GM18870 (cell line): ENCODE data around the gene CLCNKB.

ENCODE experiments used
- ATAC-seq: cut with Tn5 transposase; IDR thresholded peaks from one replicate; pipeline ENCODE4 v1.9.1; 2021; ENCODE audit warnings: moderate library complexity; ENCODE audit not compliant: unreplicated experiment

Gene CLCNKB

GRCh38 chr1:16072616-16073484, 29.3 kb downstream of the CLCNKB start:
- ATAC-seq, result no peak

- no peak for ATAC-seq
Observed at GRCh38 chr1:16073490-16074119, 30.0 kb downstream of the CLCNKB start, which contains the start of gene FAM131C. TSS of gene FAM131C (minus strand) at chr1:16073651. CDS start at chr1:16073442, 209 bp downstream.

- ATAC-seq, result no peak
Observed at GRCh38 chr1:16074217-16074616, 30.6 kb downstream of the CLCNKB start.

- ATAC-seq, result no peak
Observed at GRCh38 chr1:16075337-16076030, 31.9 kb downstream of the CLCNKB start.

GRCh38 chr1:16076031-16076864, 32.7 kb downstream of the CLCNKB start:
- no peak for ATAC-seq

GRCh38 chr1:16076865-16077238, 33.3 kb downstream of the CLCNKB start:
- ATAC-seq, result no peak

GRCh38 chr1:16077406-16078245, 34.0 kb downstream of the CLCNKB start:
- no peak for ATAC-seq

- no peak for ATAC-seq
Observed at GRCh38 chr1:16078925-16079656, 35.5 kb downstream of the CLCNKB start.

GRCh38 chr1:16080422-16081150, 37.0 kb downstream of the CLCNKB start:
- no peak for ATAC-seq

- ATAC-seq, result no peak
Observed at GRCh38 chr1:16081636-16082035, 38.1 kb downstream of the CLCNKB start.

- ATAC-seq, result no peak
Observed at GRCh38 chr1:16082283-16083038, 38.9 kb downstream of the CLCNKB start.

GRCh38 chr1:16083486-16083885, 39.9 kb downstream of the CLCNKB start:
- ATAC-seq, result no peak

GRCh38 chr1:16085522-16085921, 41.9 kb downstream of the CLCNKB start:
- no peak for ATAC-seq

- no peak for ATAC-seq
Observed at GRCh38 chr1:16087733-16088132, 44.2 kb downstream of the CLCNKB start.

GRCh38 chr1:16088351-16088911, 44.8 kb downstream of the CLCNKB start:
- ATAC-seq, result no peak

- ATAC-seq, result no peak
Observed at GRCh38 chr1:16088996-16089395, 45.4 kb downstream of the CLCNKB start.

- no peak for ATAC-seq
Observed at GRCh38 chr1:16090076-16090826, 46.7 kb downstream of the CLCNKB start.
